Activated T-cell treated with anti-CD3 and anti-CD28 coated beads for 4 hours (primary cell): ENCODE results near the gene KIAA0586.
"Not testable (repeated sequence)": the region's sequence is repeated elsewhere in the genome, so short reads cannot be mapped to it uniquely, and the experiment has no call there.

Experiments used
- DNase-seq: peaks from one replicate; pipeline ENCODE4 v3.0.0-alpha.2; 2020

The KIAA0586 gene

GRCh38 chr14:58553959-58554358, 126.4 kb downstream of the KIAA0586 start:
- no peak for DNase-seq

- DNase-seq = no peak
Measured at GRCh38 chr14:58555647-58556046, 128.1 kb downstream of the KIAA0586 start.

- no peak for DNase-seq
Measured at GRCh38 chr14:58557242-58557641, 129.7 kb downstream of the KIAA0586 start.

- no peak for DNase-seq
Measured at GRCh38 chr14:58560208-58560607, 132.7 kb downstream of the KIAA0586 start.

DNA sequence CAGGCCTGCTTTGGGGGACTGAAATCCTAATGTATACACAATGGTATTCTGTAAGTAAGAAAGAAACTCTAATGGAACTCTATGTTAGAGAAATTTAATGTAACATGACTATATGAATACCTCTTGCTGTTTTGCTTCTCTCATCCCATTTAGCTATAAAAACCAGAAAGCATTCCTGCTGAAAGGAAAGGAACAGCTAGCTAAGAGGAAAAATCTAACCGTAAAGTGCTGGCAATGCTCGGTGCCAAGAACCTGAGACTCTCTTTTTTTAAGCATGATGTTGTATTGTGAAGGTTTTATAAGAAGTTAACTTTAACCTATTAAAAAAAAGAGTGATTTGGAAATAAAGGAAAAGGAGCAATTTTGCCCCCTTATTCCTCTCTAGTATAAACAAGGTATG, 134.6 kb downstream of the KIAA0586 start:
- DNase-seq = no peak

DNA sequence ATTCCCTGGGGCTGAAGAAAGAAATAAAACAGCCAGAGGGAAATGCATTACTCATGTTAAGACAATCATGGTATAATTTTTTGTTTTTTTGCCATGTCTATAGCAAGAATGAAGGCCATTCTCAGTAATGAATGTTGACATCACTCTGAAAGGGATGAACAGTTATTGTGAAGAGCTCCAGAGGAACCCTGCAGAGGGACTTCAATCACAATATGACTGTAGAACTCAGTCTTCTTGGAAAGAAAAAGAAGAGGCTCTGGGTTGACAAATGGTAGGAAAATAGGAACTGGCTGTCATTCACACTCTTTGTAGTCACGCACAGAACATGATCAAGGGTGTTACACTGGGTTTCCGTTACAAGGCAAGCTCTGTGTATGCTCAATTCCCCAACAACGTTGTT, 136.5 kb downstream of the KIAA0586 start:
- no peak for DNase-seq

GRCh38 chr14:58565832-58566231, 138.3 kb downstream of the KIAA0586 start:
- no peak for DNase-seq

- DNase-seq = no peak
Measured at GRCh38 chr14:58566979-58567378, 139.5 kb downstream of the KIAA0586 start.

- DNase-seq = no peak
Measured at GRCh38 chr14:58568322-58568721, 140.8 kb downstream of the KIAA0586 start.

GRCh38 chr14:58571256-58571655, 143.7 kb downstream of the KIAA0586 start:
- no peak for DNase-seq

DNA sequence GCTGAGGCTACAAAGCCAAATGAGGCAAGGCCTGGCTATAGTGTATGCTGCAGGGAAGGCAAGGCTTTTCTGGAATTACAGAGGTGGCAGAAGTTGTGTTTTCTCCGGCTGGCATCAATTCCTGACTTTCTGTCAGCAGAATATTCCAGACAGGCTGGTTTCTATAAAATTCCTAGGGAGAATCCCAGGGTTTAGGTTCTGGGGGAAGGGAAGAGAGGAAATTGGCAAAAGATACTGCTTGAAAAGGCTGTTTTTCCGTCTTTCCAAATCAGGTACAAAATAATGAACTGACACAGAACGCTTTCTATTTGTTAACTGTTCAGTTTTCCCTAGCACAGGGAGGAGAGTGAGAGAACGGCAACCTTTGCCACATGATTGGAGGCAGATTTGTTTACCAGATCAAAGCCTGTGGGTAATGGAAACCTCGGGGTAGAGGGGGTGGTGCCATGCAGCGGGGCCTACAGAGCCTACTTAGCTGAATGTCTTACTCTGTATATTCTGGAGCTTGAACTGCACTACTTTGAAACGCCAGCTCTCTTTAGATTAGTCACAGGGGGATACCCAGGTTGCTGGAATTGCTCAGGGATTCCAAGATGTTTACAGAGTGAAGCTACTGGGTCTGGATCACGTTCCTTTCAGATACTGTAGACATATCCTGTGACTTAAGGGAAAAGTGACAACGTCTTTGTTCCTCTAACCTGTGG, 144.4 kb downstream of the KIAA0586 start:
- DNase-seq = peak; percentile 36

DNA sequence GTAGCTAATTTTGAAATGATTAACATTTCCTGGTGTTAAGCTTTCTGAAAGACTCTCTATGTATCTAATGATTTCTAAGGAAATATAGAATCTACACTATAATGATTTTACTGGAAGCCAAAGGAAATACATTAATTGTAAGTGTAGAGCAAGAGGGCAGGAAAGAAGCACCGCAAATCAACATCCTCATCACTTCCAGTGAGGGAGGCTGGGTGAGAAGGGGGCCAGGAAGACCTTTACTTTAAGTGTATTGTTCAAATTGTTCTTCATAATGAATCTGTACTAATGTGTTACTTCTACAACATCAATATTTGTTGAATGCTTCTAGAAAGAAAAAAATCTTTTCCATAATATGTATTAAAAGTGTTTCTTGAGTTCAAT, 144.9 kb downstream of the KIAA0586 start:
- no peak for DNase-seq

DNA sequence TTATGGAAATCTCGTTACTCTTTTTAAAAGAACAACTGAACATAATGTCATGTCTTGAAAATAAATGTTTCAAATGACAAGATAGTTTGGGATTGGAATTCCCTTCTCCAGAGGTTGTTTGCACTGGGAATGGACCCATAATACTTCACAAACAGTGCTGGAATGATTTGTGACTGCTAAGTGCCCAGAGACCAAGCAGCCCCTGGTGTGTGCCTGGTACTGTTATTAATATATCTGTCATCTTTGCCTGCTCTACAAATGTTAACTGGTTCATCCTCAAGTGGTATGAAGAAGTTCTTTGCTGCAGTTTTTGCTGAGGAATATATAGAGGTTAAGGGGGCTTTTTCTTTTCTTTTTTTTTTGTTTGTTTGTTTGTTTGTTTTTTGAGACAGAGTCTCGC, 145.3 kb downstream of the KIAA0586 start:
- DNase-seq = no peak

DNA sequence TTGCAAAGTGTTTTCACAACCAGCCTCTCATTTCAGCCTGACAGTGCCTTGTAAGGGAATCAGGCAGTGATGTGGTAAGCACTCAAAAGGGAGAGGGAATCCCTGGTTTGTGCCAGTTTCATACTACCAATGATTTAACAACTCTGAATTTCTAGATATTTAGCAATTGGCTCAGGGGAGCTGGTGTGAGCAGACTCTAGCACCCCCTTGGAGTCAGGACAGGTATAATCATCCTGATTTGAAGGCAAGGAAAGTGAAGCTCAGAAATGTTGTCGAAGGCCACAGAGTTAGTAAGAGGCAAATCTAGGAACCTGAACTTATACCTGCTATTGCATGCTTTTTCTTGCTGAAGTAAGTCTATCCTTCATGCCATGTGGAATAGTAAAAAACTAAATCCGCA, 147.1 kb downstream of the KIAA0586 start:
- no peak for DNase-seq

GRCh38 chr14:58575956-58576355, 148.4 kb downstream of the KIAA0586 start:
- no peak for DNase-seq

GRCh38 chr14:58580035-58580434, 152.5 kb downstream of the KIAA0586 start:
- not testable (repeated sequence) for DNase-seq

GRCh38 chr14:58581389-58581788, 153.9 kb downstream of the KIAA0586 start:
- not testable (repeated sequence) for DNase-seq

- no peak for DNase-seq
Measured at GRCh38 chr14:58584383-58584782, 156.9 kb downstream of the KIAA0586 start.

DNA sequence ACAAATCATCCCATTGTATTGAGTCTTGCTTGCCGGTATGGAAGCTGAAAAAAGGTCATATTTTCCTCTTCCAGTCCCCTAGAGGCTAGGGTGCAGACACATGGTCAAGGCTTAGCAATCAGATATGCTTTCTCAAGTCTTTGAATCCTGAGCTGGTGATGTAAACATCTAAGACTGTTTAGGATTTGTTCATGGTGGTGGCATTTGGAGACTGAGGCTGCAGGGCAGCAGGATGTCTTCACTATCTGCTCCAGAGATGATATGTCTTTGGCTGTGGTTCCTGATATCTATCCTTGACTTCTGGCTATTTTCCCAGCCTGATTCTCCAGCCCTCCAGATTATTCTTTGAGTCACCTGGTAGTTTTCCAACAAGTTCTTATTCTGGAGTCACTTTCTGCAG, 159.8 kb downstream of the KIAA0586 start:
- DNase-seq = no peak

DNA sequence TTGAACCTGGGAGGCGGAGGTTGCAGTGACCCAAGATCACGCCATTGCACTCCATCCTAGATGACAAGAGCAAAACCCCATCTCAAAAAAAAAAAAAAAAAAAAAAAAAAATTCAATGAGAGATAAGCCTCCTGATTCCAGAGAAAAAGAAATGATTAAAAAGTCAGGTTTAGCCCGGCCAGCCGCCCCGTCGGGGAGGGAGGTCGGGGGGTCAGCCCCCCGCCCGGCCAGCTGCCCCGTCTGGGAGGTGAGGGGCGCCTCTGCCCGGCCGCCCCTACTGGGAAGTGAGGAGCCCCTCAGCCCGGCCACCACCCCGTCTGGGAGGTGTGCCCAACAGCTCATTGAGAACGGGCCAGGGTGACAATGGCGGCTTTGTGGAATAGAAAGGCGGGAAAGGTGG, 160.8 kb downstream of the KIAA0586 start:
- not testable (repeated sequence) for DNase-seq

- DNase-seq = no peak
Measured at GRCh38 chr14:58593977-58594376, 166.5 kb downstream of the KIAA0586 start.

GRCh38 chr14:58597041-58597440, 169.5 kb downstream of the KIAA0586 start:
- DNase-seq = no peak

- DNase-seq = no peak
Measured at GRCh38 chr14:58598028-58598803, 170.7 kb downstream of the KIAA0586 start.

DNA sequence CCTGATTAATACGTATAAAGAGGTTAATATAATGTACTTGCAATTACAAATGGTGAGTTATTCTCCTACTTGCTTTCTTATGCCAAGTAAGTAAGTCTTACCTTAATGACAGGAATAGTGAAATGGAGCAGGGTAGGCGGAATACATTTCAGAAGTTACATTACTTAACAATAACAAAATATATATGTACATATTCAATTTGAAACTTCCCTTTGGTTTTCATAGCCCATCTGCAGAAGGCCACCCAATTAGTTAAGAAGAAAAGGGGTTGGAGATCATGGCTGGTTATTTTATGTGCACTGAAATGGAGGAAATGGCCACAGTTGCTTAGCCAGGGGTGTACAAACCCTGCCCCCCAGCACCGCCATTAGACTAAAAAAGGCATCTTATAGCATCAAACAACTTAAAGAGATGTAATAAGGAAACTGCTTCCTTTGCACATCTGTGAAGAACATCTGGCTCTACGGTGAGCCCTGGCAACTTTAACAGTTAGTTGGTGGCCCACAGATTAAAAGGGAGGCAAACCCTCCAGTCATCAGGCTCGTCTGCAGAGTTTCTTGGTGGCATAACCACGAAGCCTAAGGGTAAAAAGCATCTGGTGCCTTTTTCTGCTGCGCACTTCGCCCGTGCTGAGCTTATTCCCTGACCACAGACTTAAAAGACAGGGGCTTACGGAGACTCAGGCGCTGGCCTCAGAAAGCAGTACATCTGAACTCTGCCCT, 171.4 kb downstream of the KIAA0586 start:
- DNase-seq = no peak
